K562 (cell line): ENCODE measurements around the gene POLR2L. TPM values are rescaled to one million over a fixed set of nuclear protein-coding genes. Genes with fewer than 3 reads are reported as not detected.

Experiments
- ATF4 ChIP-seq: fragments of 450-650 bp; formaldehyde crosslinking; IDR thresholded peaks from 2 replicates; pipeline ENCODE4 v1.4.0; 2022; ENCODE audit warnings: mild to moderate bottlenecking, moderate library complexity
- DPF2 ChIP-seq: fragments of 450-650 bp; IDR thresholded peaks from 2 replicates; pipeline ENCODE4 v1.6.1; 2016
- GTF2E2 ChIP-seq: fragments of 200-800 bp; sonication (Bioruptor generic); IDR thresholded peaks from 2 replicates; pipeline ENCODE4 v1.6.1; 2016; ENCODE audit warnings: missing genetic modification characterization, missing compliant biosample characterization
- LARP7 ChIP-seq: fragments of 450-650 bp; IDR thresholded peaks from 2 replicates; pipeline ENCODE4 v1.6.1; 2016
- PRMT5 ChIP-seq: sonication (generic); formaldehyde crosslinking; IDR thresholded peaks from 2 replicates; pipeline ENCODE4 v1.5.0; 2020; ENCODE audit warnings: missing genetic modification reagents
- SETDB1 ChIP-seq: IDR thresholded peaks from one replicate; pipeline ENCODE4 v1.6.1; 2012; ENCODE audit warnings: low read length, control low read depth, inconsistent platforms
- SMAD1 ChIP-seq: fragments of 150-350 bp; IDR thresholded peaks from 2 replicates; pipeline ENCODE4 v1.6.1; 2014; ENCODE audit warnings: low read length, low read depth; ENCODE audit not compliant: partially characterized antibody
- WHSC1 ChIP-seq: IDR thresholded peaks from one replicate; pipeline ENCODE4 v1.6.1; 2012; ENCODE audit warnings: low read length, control low read depth, inconsistent platforms
- ZBTB33 ChIP-seq: sonication (generic); formaldehyde crosslinking; IDR thresholded peaks from 2 replicates; pipeline ENCODE4 v1.8.1; 2023; ENCODE audit warnings: mild to moderate bottlenecking, missing genetic modification reagents
- ZNF239 ChIP-seq: fragments of 250-450 bp; sonication (Bioruptor Pico); IDR thresholded peaks from 2 replicates; pipeline ENCODE4 v1.4.0; 2020; ENCODE audit warnings: mild to moderate bottlenecking
- ZNF551 ChIP-seq: fragments of 250-450 bp; sonication (Bioruptor Pico); IDR thresholded peaks from 2 replicates; pipeline ENCODE4 v1.5.0; 2021; ENCODE audit warnings: mild to moderate bottlenecking, moderate library complexity
- polyA plus RNA-seq, 8 experiments: library from polyadenylated mRNA; depleted of rRNA in 4 of 8; stranded (reverse) in 5 of 8; unstranded in 3 of 8; fragments of >200 nt; fragmentation: Nextera tagmentation in 2 of 8; fragmentation: Illumina TruSeq in 1 of 8; extraction: Ambion mirVana in 2 of 8; extraction: Trizol in 1 of 8; gene quantifications; 2 replicates each; pipeline versions ENCODE4 v1.2.1 to v1.2.3, GENCODE V29; 2011 to 2014; ENCODE audit warnings: inconsistent platforms in 1 of 8, missing spikeins in 1 of 8
- total RNA-seq, 7 experiments: library from RNA; depleted of rRNA in 6 of 7; stranded (reverse); fragments of >200 nt in 6 of 7; fragmentation: Illumina TruSeq in 2 of 7; extraction: Trizol in 2 of 7; gene quantifications; 2 replicates each; pipeline versions ENCODE4 v1.2.1 to v1.2.3, GENCODE V29; 2011 to 2021; ENCODE audit warnings: low replicate concordance in 1 of 7
- TF ChIP-seq, protein P1 (sequence below): conservative IDR thresholded peaks from 2 replicates; pipeline ENCODE4 v1.6.1; 2011; ENCODE audit warnings: low read depth, mild to moderate bottlenecking, low read length; ENCODE audit not compliant: control insufficient read depth

POLR2L gene
- total and polyA plus RNA-seq, 9 of the 15 experiments (the other 6 are each of a cell fraction or from before 2014, with no cell fraction given) = 38.3 to 688 (median 108) TPM

DNA sequence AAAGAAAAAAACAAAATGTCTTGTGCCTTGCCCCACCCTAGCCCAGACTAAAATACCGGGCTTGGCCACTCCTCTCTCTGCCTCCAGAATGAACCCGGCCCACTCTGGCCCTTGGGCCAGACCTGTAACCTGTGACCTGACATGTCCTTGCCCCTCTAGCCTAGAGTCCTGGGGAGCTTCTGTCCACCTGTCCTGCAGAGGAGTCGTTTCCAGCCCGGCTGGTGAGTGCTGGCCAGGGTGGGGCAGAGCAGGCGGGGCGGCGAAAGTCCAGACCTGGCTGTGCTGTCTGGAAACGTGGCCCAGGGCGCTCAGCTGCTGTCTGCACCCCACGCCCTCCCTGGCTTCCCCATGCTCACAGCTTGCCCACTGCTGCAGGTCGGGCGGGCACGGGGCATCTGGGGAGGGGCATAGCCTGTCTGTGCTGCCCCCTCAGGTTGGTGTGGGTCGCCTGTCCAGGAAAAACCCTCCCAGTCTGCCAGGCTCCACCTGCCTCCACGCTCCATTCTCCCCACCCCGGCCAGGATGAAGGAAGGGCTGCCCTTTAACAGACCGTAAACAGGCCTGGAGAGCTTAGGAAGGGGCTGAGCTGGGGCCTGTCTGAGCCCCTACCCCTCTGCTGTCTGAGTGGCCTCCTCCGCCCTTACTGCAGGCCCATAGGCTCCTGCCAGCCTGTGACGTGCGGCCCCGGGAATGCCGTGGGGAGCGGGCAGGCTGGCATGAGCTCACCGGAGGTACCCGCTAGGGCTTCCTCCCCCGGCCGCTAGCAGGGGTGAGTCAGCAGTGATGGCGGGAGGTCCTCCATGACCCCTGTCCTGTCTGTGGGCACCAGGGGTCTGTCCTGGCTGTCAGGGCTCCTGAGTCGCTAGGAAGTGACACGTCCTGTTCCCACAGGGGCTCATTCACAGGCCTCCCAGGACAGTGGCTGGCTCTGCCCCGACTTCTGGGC, 7.7 kb downstream of the POLR2L start (continued):
- TF ChIP-seq ZNF551 (CRISPR knock-in tag) = no peak
- TF ChIP-seq LARP7 = no peak
- TF ChIP-seq WHSC1 = no peak
- TF ChIP-seq, protein P1, sequence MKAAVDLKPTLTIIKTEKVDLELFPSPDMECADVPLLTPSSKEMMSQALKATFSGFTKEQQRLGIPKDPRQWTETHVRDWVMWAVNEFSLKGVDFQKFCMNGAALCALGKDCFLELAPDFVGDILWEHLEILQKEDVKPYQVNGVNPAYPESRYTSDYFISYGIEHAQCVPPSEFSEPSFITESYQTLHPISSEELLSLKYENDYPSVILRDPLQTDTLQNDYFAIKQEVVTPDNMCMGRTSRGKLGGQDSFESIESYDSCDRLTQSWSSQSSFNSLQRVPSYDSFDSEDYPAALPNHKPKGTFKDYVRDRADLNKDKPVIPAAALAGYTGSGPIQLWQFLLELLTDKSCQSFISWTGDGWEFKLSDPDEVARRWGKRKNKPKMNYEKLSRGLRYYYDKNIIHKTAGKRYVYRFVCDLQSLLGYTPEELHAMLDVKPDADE = no peak
- TF ChIP-seq GTF2E2 (tag) = no peak
- TF ChIP-seq SETDB1 = no peak
- TF ChIP-seq ZBTB33 (CRISPR knock-in tag) = peak; percentile 92
- TF ChIP-seq DPF2 = 0 out of 2 replicates have a peak, but pooled peaks have one; percentile 4
- TF ChIP-seq PRMT5 (CRISPR knock-in tag) = no peak
- no peak for TF ChIP-seq ZNF239 (CRISPR knock-in tag)
- no peak for TF ChIP-seq ATF4 (CRISPR knock-in tag)
- no peak for TF ChIP-seq SMAD1
